ENCODE data around the gene WDR31.
A peak's percentile ranks its signal among the peaks of the same experiment; 100 is the strongest.
"Not testable (repeated sequence)": the region's sequence is repeated elsewhere in the genome, so short reads cannot be mapped to it uniquely, and the experiment has no call there.

WDR31 gene

GRCh38 chr9:113372059-113372458, 32.0 kb upstream of the WDR31 start:
- no peak for TF ChIP-seq CTCF (IDR thresholded peaks at IDR 0.05)
- no peak for TF ChIP-seq ZFX (IDR thresholded peaks at IDR 0.05; ENCODE audit: borderline replicate concordance)
- H3K27ac ChIP-seq, result peak overlapping the region; percentile 17; the same call in 1 of the 2 replicates

- TF ChIP-seq ZFX (IDR thresholded peaks at IDR 0.05; ENCODE audit: borderline replicate concordance), result no peak
- TF ChIP-seq CTCF (IDR thresholded peaks at IDR 0.05), result no peak
- H3K27ac ChIP-seq, result 0 out of 2 replicates have a peak overlapping the region, but pooled peaks have one; percentile 13
These were observed 30.8 kb upstream of the WDR31 start for GRCh38 chr9:113370806-113371325.

- TF ChIP-seq ZFX (IDR thresholded peaks at IDR 0.05; ENCODE audit: borderline replicate concordance) (no peak), CTCF (IDR thresholded peaks at IDR 0.05) (no peak)
- no peak overlapping the region for H3K27ac ChIP-seq
These were observed 29.7 kb upstream of the WDR31 start for GRCh38 chr9:113369855-113370140.

- no peak overlapping the region for H3K27ac ChIP-seq
- TF ChIP-seq CTCF (IDR thresholded peaks at IDR 0.05), result no peak
- no peak for TF ChIP-seq ZFX (IDR thresholded peaks at IDR 0.05; ENCODE audit: borderline replicate concordance)
These were observed 29.1 kb upstream of the WDR31 start for GRCh38 chr9:113368982-113369854.

- H3K27ac ChIP-seq, result no peak overlapping the region
- TF ChIP-seq CTCF (IDR thresholded peaks at IDR 0.05) (no peak), ZFX (IDR thresholded peaks at IDR 0.05; ENCODE audit: borderline replicate concordance) (no peak)
These were observed 28.4 kb upstream of the WDR31 start for GRCh38 chr9:113368348-113368981.

GRCh38 chr9:113365652-113366051, 25.6 kb upstream of the WDR31 start:
- not testable (repeated sequence) for H3K27ac ChIP-seq

- TF ChIP-seq ZFX (IDR thresholded peaks at IDR 0.05; ENCODE audit: borderline replicate concordance) (no peak), CTCF (IDR thresholded peaks at IDR 0.05) (no peak)
- H3K27ac ChIP-seq, result no peak overlapping the region
These were observed 24.9 kb upstream of the WDR31 start for GRCh38 chr9:113364951-113365350.

Measured in 22Rv1 (cell line).